ENCODE measurements around the gene RFTN1. TPM values are rescaled to one million over a fixed set of nuclear protein-coding genes. Genes with fewer than 3 reads are reported as not detected.

Gene RFTN1
- total and polyA plus RNA-seq, 10 of the 15 experiments (the other 5 are each of a cell fraction or from before 2014, with no cell fraction given), result 20.6 to 213 (median 147) TPM

GRCh38 chr3:16338999-16339398, 174.5 kb downstream of the RFTN1 start:
- peak; percentile 58 for ATAC-seq
- in situ Hi-C loops (cut with MboI) (no loop called here), intact Hi-C loops (cut with micrococcal nuclease; ENCODE audit: unreplicated experiment) (no loop called here)
- H3K9me3 ChIP-seq (replicated peaks; ENCODE audit: control insufficient read depth, insufficient read depth, low read length), result no peaks in the 10 kb centered on the region; the same call in 2 of the 3 replicates
- peak overlapping the region; percentile 51; the same call in 1 of the 2 replicates for H3K27ac ChIP-seq (ENCODE audit: control insufficient read depth, insufficient read depth)
- H3K4me3 ChIP-seq, result no peak overlapping the region
- H4K20me1 ChIP-seq (ENCODE audit: control insufficient read depth, insufficient read depth), result no peaks in the 10 kb centered on the region
- H3K27me3 ChIP-seq (replicated peaks in 1 of 2; ENCODE audit: control insufficient read depth in 2 of 2, insufficient read depth in 2 of 2, low read length in 1 of 2), result no peaks in the 10 kb centered on the region
- H3K79me2 ChIP-seq (ENCODE audit: control insufficient read depth, insufficient read depth, low read length), result peaks cover 7% of the 10 kb centered on the region
- peaks cover 12% of the 10 kb centered on the region for H3K4me1 ChIP-seq (ENCODE audit: control insufficient read depth, insufficient read depth, low read length)
- ChIA-PET SMC1A (ENCODE audit: uncharacterized antibody, unreplicated experiment) (interaction anchor here (0.6 to 1.3 kb wide), 5 partner anchors 9 to 165 kb away, joined by 3 read pairs; no protein-coding TSS in a partner anchor), RAD21 (ENCODE audit: unreplicated experiment) (interaction anchor here (1.1 to 1.6 kb wide), 2 partner anchors 44 to 173 kb away, joined by 3 to 6 read pairs; no protein-coding TSS in a partner anchor), CTCF (interaction anchor here (1.2 to 1.5 kb wide), 3 partner anchors 25 to 49 kb away, joined by 3 to 5 read pairs (median 4); no protein-coding TSS in a partner anchor), POLR2A (interaction anchor here (1.1 kb wide), 1 partner anchor 24 kb away, joined by 3 read pairs; no protein-coding TSS in a partner anchor)
- WGBS (ENCODE audit: insufficient coverage, insufficient replicate concordance, low lambda C conversion rate, missing lambda C conversion rate), result 48% methylated on average over 1 of the region's 1 CpG
- no peak overlapping the region for H2AFZ ChIP-seq (ENCODE audit: control insufficient read depth, low read depth, low read length)
- no peak overlapping the region for H3K9ac ChIP-seq (ENCODE audit: control insufficient read depth, insufficient read depth, low read length)
- BruUV-seq (replicated peaks), result no TSS peak
- H3K36me3 ChIP-seq (ENCODE audit: control insufficient read depth in 2 of 2, insufficient read depth in 2 of 2, low read length in 1 of 2), result peaks cover 20 to 30% of the 10 kb centered on the region in 2 experiments
- no peak for DNase-seq (ENCODE audit: low read depth, low spot score)
- FAIRE-seq, result no peak
- no peak overlapping the region for H3K4me2 ChIP-seq (ENCODE audit: control insufficient read depth, insufficient read depth)
- no peak for TF ChIP-seq EZH2 (IDR thresholded peaks at IDR 0.05; ENCODE audit: borderline replicate concordance, control insufficient read depth, low read depth, low read length)
- no peak for TF ChIP-seq ESRRA (IDR thresholded peaks at IDR 0.05; ENCODE audit: low read length)
- no peak for TF ChIP-seq CEBPZ (IDR thresholded peaks at IDR 0.05; ENCODE audit: low read depth, low read length)
- TF ChIP-seq POU2F2 (IDR thresholded peaks at IDR 0.05; ENCODE audit: borderline replicate concordance, low read depth, low read length), result no peak
- TF ChIP-seq KAT2A (conservative IDR thresholded peaks at IDR 0.05; ENCODE audit: control insufficient read depth, low read depth, low read length), result no peak
- TF ChIP-seq SIN3A (IDR thresholded peaks at IDR 0.05; ENCODE audit: low read depth, low read length), result no peak
- TF ChIP-seq SMAD1 (IDR thresholded peaks at IDR 0.05; ENCODE audit: low read depth, partially characterized antibody), result no peak
- TF ChIP-seq NR2C2 (IDR thresholded peaks at IDR 0.05; ENCODE audit: borderline replicate concordance, control insufficient read depth, insufficient read length, low read depth), result no peak
- no peak for TF ChIP-seq CHD1 (IDR thresholded peaks at IDR 0.05; ENCODE audit: low read depth, low read length)
- no peak for TF ChIP-seq LARP7 (IDR thresholded peaks at IDR 0.05)
- no peak for TF ChIP-seq RAD51 (IDR thresholded peaks at IDR 0.05)
- no peak for TF ChIP-seq CHD4 (IDR thresholded peaks at IDR 0.05)
- TF ChIP-seq IKZF2 (IDR thresholded peaks at IDR 0.05), result no peak
- TF ChIP-seq ZNF622 (IDR thresholded peaks at IDR 0.05), result no peak
- TF ChIP-seq POLR2AphosphoS5 (IDR thresholded peaks at IDR 0.05; ENCODE audit: low read length), result peak; percentile 32; the same call in 1 of the 2 replicates
- TF ChIP-seq YY1 (IDR thresholded peaks at IDR 0.05; ENCODE audit: low read depth, low read length), result no peak
- TF ChIP-seq DPF2 (IDR thresholded peaks at IDR 0.05), result no peak
- TF ChIP-seq HCFC1 (IDR thresholded peaks at IDR 0.05; ENCODE audit: low read length), result no peak
- TF ChIP-seq MYB (IDR thresholded peaks at IDR 0.05; ENCODE audit: borderline replicate concordance, low read depth, low read length), result no peak
- TF ChIP-seq USF1 (IDR thresholded peaks at IDR 0.05; ENCODE audit: borderline replicate concordance, extremely low read length, insufficient read depth, low read depth, low read length), result no peak
- peak; percentile 47; the same call in 1 of the 2 replicates for TF ChIP-seq BMI1 (IDR thresholded peaks at IDR 0.05; ENCODE audit: borderline replicate concordance)
